CD8-positive, alpha-beta memory T cell (primary cell): ENCODE results near the gene OXNAD1. TPM values are rescaled to one million over a fixed set of nuclear protein-coding genes. Genes with fewer than 3 reads are reported as not detected.

Experiments
- CTCF ChIA-PET: fragments of 350-600 bp; sonication (Branson Sonifier 250); formaldehyde crosslinking; loops from one replicate; lab custom pipeline; 2021; ENCODE audit warnings: antibody characterized with exemption; lab: Charles Lee
- POLR2A ChIA-PET: fragments of 350-600 bp; sonication (Branson Sonifier 250); formaldehyde crosslinking; loops from one replicate; lab custom pipeline; 2021; ENCODE audit warnings: antibody characterized with exemption; lab: Charles Lee
- DNase-seq, 5 donors: peaks; one replicate each; pipeline versions ENCODE4 v3.0.0 to v3.0.0-alpha.2; 2020 to 2022; ENCODE audit warnings: mixed read lengths in 1 of 5
- H3K27ac ChIP-seq: one replicate; pipeline ENCODE4 v1.7.0; 2013; ENCODE audit warnings: low read depth, mild to moderate bottlenecking, low read length, moderate library complexity
- H3K27me3 ChIP-seq: 2 replicates; pipeline ENCODE4 v1.7.0; 2013; ENCODE audit warnings: low read length, mild to moderate bottlenecking; ENCODE audit not compliant: insufficient read depth, poor library complexity, severe bottlenecking
- H3K36me3 ChIP-seq: 2 replicates; pipeline ENCODE4 v1.7.0; 2013; ENCODE audit warnings: mild to moderate bottlenecking, low read length, moderate library complexity; ENCODE audit not compliant: insufficient read depth
- H3K4me1 ChIP-seq: 2 replicates; pipeline ENCODE4 v1.7.0; 2013; ENCODE audit warnings: mild to moderate bottlenecking, low read length, moderate library complexity; ENCODE audit not compliant: insufficient read depth
- H3K4me3 ChIP-seq: 2 replicates; pipeline ENCODE4 v1.7.0; 2013; ENCODE audit warnings: mild to moderate bottlenecking, low read length
- H3K9me3 ChIP-seq: 2 replicates; pipeline ENCODE4 v1.7.0; 2013; ENCODE audit warnings: mild to moderate bottlenecking, low read length
- H3K27ac Mint-ChIP-seq, 8 donors: one replicate each; pipeline ENCODE4 v1.8.0; 2020 to 2021; ENCODE audit warnings: mixed read lengths in 8 of 8, mild to moderate bottlenecking in 6 of 8, inconsistent platforms in 3 of 8, moderate library complexity in 3 of 8
- H3K27me3 Mint-ChIP-seq, 2 donors: one replicate each; pipeline ENCODE4 v1.8.0; 2020 to 2021; ENCODE audit warnings: mixed read lengths in 2 of 2, mild to moderate bottlenecking in 1 of 2, moderate library complexity in 1 of 2
- H3K36me3 Mint-ChIP-seq, 3 donors: one replicate each; pipeline ENCODE4 v1.8.0; 2020 to 2021; ENCODE audit warnings: mixed read lengths in 3 of 3, inconsistent platforms in 1 of 3, mild to moderate bottlenecking in 1 of 3
- H3K4me1 Mint-ChIP-seq, 3 donors: one replicate each; pipeline ENCODE4 v1.8.0; 2020 to 2021; ENCODE audit warnings: mixed read lengths in 3 of 3, inconsistent platforms in 1 of 3, mild to moderate bottlenecking in 1 of 3
- H3K4me3 Mint-ChIP-seq, 7 donors: one replicate each; pipeline ENCODE4 v1.8.0; 2020 to 2021; ENCODE audit warnings: mixed read lengths in 7 of 7, mild to moderate bottlenecking in 6 of 7, moderate library complexity in 4 of 7, inconsistent platforms in 2 of 7
- H3K9me3 Mint-ChIP-seq, 5 donors: one replicate each; pipeline ENCODE4 v1.8.0; 2020 to 2022; ENCODE audit warnings: mixed read lengths in 5 of 5, mild to moderate bottlenecking in 3 of 5, moderate library complexity in 2 of 5, inconsistent platforms in 1 of 5
- polyA plus RNA-seq: library from polyadenylated mRNA; unstranded; fragments of 300-500 nt; fragmentation: Illumina TruSeq; gene quantifications from one replicate; pipeline ENCODE4 v1.2.3, GENCODE V29; 2021
- total RNA-seq, 2 experiments: library from RNA; stranded (reverse); gene quantifications; one replicate each; pipeline ENCODE4 v1.2.3, GENCODE V29; 2021

Gene OXNAD1
- total and polyA plus RNA-seq, 3 experiments from 2014 or later: 28.6 to 64.2 (median 30.1) TPM

- H3K27ac ChIP-seq: peak overlapping the region; percentile 34
- Mint-ChIP-seq H3K36me3 (peaks cover 38 to 79% (median 49%) of the 10 kb centered on the region in 3 donors), H3K27ac (peak overlapping the region; percentile 86 to 98 (median 95)), H3K27me3 (no peaks in the 10 kb centered on the region), H3K4me1 (peaks cover 91 to 99% (median 98%) of the 10 kb centered on the region in 3 donors), H3K9me3 (peaks cover 0 to 3% (median 0%) of the 10 kb centered on the region in 5 donors), H3K4me3 (peak overlapping the region; percentile 84 to 93 (median 88))
- H3K36me3 ChIP-seq: peaks cover 35% of the 10 kb centered on the region
- no peaks in the 10 kb centered on the region for H3K9me3 ChIP-seq
- POLR2A ChIA-PET: interaction anchor here (0.6 to 2.6 kb wide), 12 partner anchors 10 to 1171 kb away, joined by 3 to 17 read pairs (median 7); partner anchors contain the start of genes DPH3 and OXNAD1
- CTCF ChIA-PET: interaction anchor here (0.8 to 6.8 kb wide), 6 partner anchors 11 to 229 kb away, joined by 3 to 77 read pairs (median 28); no protein-coding TSS in a partner anchor
- peak; percentile 19 to 83 (median 75) for DNase-seq
- no peaks in the 10 kb centered on the region for H3K27me3 ChIP-seq
- H3K4me1 ChIP-seq: peaks cover 99% of the 10 kb centered on the region
- H3K4me3 ChIP-seq: peak overlapping the region; percentile 40
These were observed 35.9 kb downstream of the OXNAD1 start for GRCh38 chr3:16300881-16301359.

DNA sequence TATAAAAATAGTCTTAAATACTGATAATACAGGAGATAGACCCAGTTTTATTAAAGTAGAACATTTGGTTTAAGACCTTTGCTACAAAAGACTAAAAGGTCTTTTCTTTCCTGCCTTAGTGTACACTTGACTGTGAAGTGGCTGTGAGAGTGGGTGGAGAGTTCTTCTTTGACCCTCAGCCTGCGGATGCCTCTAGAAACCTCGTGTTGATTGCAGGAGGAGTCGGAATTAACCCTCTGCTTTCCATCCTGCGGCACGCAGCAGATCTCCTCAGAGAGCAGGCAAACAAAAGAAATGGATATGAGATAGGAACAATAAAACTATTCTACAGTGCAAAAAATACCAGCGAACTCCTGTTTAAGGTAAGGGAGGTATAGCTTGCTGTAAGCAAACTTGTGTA lies 36.5 kb downstream of the OXNAD1 start:
- DNase-seq: no peak
- H3K4me1 Mint-ChIP-seq: peaks cover 91 to 99% (median 98%) of the 10 kb centered on the region in 3 donors
- Histone ChIP-seq H3K36me3 (peaks cover 35% of the 10 kb centered on the region), H3K4me1 (peaks cover 99% of the 10 kb centered on the region), H3K27me3 (no peaks in the 10 kb centered on the region), H3K4me3 (peak overlapping the region; percentile 40), H3K27ac (peak overlapping the region; percentile 34), H3K9me3 (no peaks in the 10 kb centered on the region)
- CTCF ChIA-PET: interaction anchor here (1.7 to 6.8 kb wide), 5 partner anchors 11 to 34 kb away, joined by 5 to 77 read pairs (median 48); no protein-coding TSS in a partner anchor
- peak overlapping the region; percentile 86 to 98 (median 95) for H3K27ac Mint-ChIP-seq
- H3K27me3 Mint-ChIP-seq: no peaks in the 10 kb centered on the region
- peaks cover 0 to 3% (median 0%) of the 10 kb centered on the region in 5 donors for H3K9me3 Mint-ChIP-seq
- peak overlapping the region; percentile 84 to 93 (median 88) for H3K4me3 Mint-ChIP-seq
- H3K36me3 Mint-ChIP-seq: peaks cover 32 to 78% (median 46%) of the 10 kb centered on the region in 3 donors
- POLR2A ChIA-PET: interaction anchor here (0.6 to 2.6 kb wide), 12 partner anchors 10 to 1441 kb away, joined by 3 to 17 read pairs (median 7); partner anchors contain the start of genes DPH3, OXNAD1 and TBC1D5

DNA sequence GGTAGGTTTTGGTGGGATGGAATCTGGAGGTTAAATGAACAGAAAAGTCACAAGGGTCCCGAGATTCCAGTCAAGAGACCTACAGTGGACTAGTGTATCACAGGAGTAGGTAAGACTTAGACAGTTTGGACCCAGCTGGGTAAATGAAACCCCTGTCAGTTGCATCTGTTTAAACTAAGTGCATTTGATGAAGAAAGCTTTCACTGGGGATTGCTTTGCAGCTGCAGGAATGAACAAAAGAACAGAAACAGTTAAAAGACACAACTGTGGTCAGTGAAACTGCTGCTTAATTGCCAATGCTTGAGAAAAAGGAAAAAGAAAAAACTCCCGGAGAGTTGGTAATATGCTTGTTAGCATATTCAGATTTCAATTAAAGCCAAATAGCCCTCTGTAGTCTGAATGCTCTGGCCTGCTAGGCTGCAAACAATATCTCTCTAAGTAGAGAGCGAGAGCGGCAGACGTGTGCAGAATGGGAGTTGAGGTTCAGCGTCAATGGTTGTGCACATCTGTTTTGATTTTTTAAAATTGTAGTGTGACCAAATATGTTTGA lies 37.1 kb downstream of the OXNAD1 start:
- no peak for DNase-seq
- no peaks in the 10 kb centered on the region for H3K27me3 Mint-ChIP-seq
- no peaks in the 10 kb centered on the region for H3K9me3 ChIP-seq
- H3K27me3 ChIP-seq: no peaks in the 10 kb centered on the region
- H3K4me1 Mint-ChIP-seq: peaks cover 93 to 99% (median 98%) of the 10 kb centered on the region in 3 donors
- H3K27ac Mint-ChIP-seq: peak overlapping the region; percentile 86 to 98 (median 95)
- CTCF ChIA-PET: interaction anchor here (6.1 to 6.8 kb wide), 3 partner anchors 12 to 18 kb away, joined by 48 to 77 read pairs (median 57); no protein-coding TSS in a partner anchor
- peak overlapping the region; percentile 40 for H3K4me3 ChIP-seq
- H3K27ac ChIP-seq: no peak overlapping the region
- H3K4me3 Mint-ChIP-seq: peak overlapping the region; percentile 84 to 93 (median 88)
- H3K9me3 Mint-ChIP-seq: peaks cover 0 to 2% (median 0%) of the 10 kb centered on the region in 5 donors
- peaks cover 99% of the 10 kb centered on the region for H3K4me1 ChIP-seq
- peaks cover 28 to 78% (median 46%) of the 10 kb centered on the region in 3 donors for H3K36me3 Mint-ChIP-seq
- peaks cover 35% of the 10 kb centered on the region for H3K36me3 ChIP-seq
- POLR2A ChIA-PET: interaction anchor here (0.5 to 2.6 kb wide), 5 partner anchors 10 to 239 kb away, joined by 5 to 17 read pairs (median 12); no protein-coding TSS in a partner anchor

DNA sequence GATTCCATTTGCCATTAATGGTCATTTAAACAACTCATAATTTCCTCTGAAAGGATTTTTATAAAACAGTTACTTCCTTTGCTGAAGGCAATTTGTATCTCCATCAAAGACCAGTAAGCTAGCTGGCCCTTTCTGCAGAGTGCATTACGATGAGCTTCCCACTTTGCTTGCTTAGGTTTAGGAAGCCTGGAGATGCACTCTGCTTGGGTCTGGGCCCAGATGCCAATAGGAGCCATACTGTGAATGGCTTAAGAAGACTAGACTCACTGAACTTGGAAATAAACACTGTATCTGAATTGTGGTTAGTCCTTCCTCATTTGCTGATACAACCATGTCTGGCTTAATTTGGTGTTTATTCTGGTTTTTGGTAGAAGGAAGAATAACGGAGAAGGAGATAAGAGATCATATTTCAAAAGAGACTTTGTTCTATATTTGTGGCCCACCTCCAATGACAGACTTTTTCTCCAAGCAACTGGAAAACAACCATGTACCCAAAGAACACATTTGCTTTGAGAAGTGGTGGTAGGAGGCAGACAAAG lies 38.1 kb downstream of the OXNAD1 start:
- H3K4me1 Mint-ChIP-seq: peaks cover 95 to 99% (median 98%) of the 10 kb centered on the region in 3 donors
- H3K36me3 Mint-ChIP-seq: peaks cover 27 to 77% (median 48%) of the 10 kb centered on the region in 3 donors
- POLR2A ChIA-PET: interaction anchor here (0.6 to 1.6 kb wide), 4 partner anchors 10 to 16 kb away, joined by 3 to 4 read pairs (median 3); no protein-coding TSS in a partner anchor
- H3K4me3 ChIP-seq: peak overlapping the region; percentile 4
- peak overlapping the region; percentile 55 to 98 (median 91) for H3K27ac Mint-ChIP-seq
- CTCF ChIA-PET: interaction anchor here (1.2 to 6.8 kb wide), 5 partner anchors 11 to 36 kb away, joined by 3 to 77 read pairs (median 48); no protein-coding TSS in a partner anchor
- peak overlapping the region in 6 of 7 donors; percentile 41 to 93 (median 86) for H3K4me3 Mint-ChIP-seq
- peaks cover 98% of the 10 kb centered on the region for H3K4me1 ChIP-seq
- peak in 1 of 5 donors; percentile 23 for DNase-seq
- peaks cover 35% of the 10 kb centered on the region for H3K36me3 ChIP-seq
- H3K9me3 Mint-ChIP-seq: no peaks in the 10 kb centered on the region
- no peaks in the 10 kb centered on the region for H3K27me3 ChIP-seq
- no peaks in the 10 kb centered on the region for H3K9me3 ChIP-seq
- peaks cover 0 to 1% of the 10 kb centered on the region in 2 donors for H3K27me3 Mint-ChIP-seq
- H3K27ac ChIP-seq: no peak overlapping the region

DNA sequence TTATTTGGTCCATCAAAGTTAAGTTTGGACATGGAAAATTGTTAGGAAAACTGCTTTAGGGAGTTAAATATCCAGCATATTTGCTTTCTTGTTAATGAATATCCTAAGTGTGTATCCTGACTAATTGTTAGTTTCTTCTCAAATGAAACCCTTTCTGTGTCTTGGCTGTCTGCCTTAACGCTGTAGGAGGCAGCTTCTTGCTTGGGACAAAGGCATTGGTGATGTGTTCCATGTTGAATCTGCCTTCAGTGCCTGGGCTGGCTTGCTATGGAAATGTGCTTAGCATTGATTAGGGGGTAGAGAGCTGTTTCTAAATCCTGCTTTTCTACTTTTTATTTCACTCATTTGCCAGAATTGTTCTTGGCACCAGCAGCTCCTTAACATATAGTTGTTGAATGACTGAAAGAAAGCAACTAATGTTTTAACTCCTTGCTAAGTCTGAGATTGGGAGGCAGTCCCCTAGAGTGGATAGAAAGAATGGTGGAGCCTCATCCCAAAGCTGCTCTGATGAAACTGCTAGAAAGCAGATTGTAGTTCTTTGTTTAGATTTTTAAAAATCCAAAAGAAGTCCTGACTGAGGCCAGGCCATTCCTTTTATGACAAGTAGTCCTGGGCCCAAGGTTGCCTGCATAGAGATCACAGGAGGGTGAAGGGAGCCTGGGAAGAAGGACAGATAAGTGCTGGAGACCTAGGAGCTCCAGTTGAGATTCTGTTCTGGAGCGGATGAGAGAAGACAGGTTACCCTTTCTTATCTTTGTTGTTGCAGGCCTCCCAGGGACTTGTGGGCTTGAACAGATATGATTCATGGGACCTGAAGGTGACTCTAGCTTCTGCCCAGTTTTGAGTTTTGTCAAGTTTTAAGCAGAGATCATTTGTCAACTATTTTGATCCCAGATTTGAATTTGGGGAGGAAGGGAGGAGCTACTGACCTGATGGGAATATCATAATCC lies 39.3 kb downstream of the OXNAD1 start:
- no peaks in the 10 kb centered on the region for H3K9me3 Mint-ChIP-seq
- H3K4me3 Mint-ChIP-seq: peak overlapping the region; percentile 26 to 86 (median 63)
- Histone ChIP-seq H3K27ac (no peak overlapping the region), H3K9me3 (no peaks in the 10 kb centered on the region), H3K4me1 (peaks cover 96% of the 10 kb centered on the region), H3K4me3 (peak overlapping the region; percentile 24), H3K36me3 (peaks cover 39% of the 10 kb centered on the region), H3K27me3 (no peaks in the 10 kb centered on the region)
- peak overlapping the region; percentile 85 to 96 (median 92) for H3K27ac Mint-ChIP-seq
- peaks cover 0 to 1% of the 10 kb centered on the region in 2 donors for H3K27me3 Mint-ChIP-seq
- ChIA-PET CTCF (interaction anchor here (0.9 to 6.8 kb wide), 9 partner anchors 9 to 246 kb away, joined by 3 to 77 read pairs (median 4); no protein-coding TSS in a partner anchor), POLR2A (interaction anchor here (0.8 to 1.6 kb wide), 8 partner anchors 10 to 191 kb away, joined by 3 to 5 read pairs (median 3); no protein-coding TSS in a partner anchor)
- DNase-seq: no peak
- peaks cover 91 to 99% (median 98%) of the 10 kb centered on the region in 3 donors for H3K4me1 Mint-ChIP-seq
- peaks cover 25 to 71% (median 41%) of the 10 kb centered on the region in 3 donors for H3K36me3 Mint-ChIP-seq

DNA sequence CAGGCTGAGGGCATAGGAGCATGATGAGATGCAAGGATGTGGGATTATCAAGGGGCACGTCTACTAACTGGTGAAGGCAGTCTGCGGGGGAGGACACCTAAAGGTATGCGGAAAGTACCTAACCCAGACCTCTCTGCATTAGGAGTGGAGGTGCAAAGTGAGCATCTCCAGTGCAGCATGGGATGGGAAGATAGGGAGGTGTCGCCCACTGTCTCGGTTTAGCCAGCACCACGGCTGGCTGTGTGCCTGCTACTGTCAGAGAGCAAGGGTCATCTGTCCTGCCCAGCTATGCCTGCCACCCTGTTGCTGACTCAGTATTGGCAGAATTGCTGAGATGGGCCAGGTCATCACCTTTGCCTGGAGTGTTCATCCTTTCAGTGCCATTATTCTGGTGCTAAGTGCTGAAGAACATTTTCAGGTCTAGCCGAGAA lies 40.1 kb downstream of the OXNAD1 start:
- no peaks in the 10 kb centered on the region for H3K27me3 ChIP-seq
- H3K27ac ChIP-seq: no peak overlapping the region
- ChIA-PET CTCF (interaction anchor here (1.4 to 6.8 kb wide), 6 partner anchors 9 to 245 kb away, joined by 3 to 77 read pairs (median 26); no protein-coding TSS in a partner anchor), POLR2A (interaction anchor here (0.8 to 1.6 kb wide), 3 partner anchors 9 to 178 kb away, joined by 3 read pairs; no protein-coding TSS in a partner anchor)
- Mint-ChIP-seq H3K9me3 (no peaks in the 10 kb centered on the region), H3K27me3 (peaks cover 0 to 1% of the 10 kb centered on the region in 2 donors), H3K36me3 (peaks cover 29 to 74% (median 46%) of the 10 kb centered on the region in 3 donors), H3K4me1 (peaks cover 91 to 99% (median 98%) of the 10 kb centered on the region in 3 donors), H3K27ac (peak overlapping the region; percentile 85 to 96 (median 92)), H3K4me3 (peak overlapping the region; percentile 26 to 86 (median 63))
- peaks cover 96% of the 10 kb centered on the region for H3K4me1 ChIP-seq
- H3K9me3 ChIP-seq: no peaks in the 10 kb centered on the region
- peaks cover 39% of the 10 kb centered on the region for H3K36me3 ChIP-seq
- H3K4me3 ChIP-seq: peak overlapping the region; percentile 24
- DNase-seq: peak; percentile 16 to 72 (median 52)
